CD4-positive, alpha-beta T cell treated with Interleukin-15 for 1 hour (primary cell): ENCODE measurements around the gene ENKUR.
"Not testable (repeated sequence)": the region's sequence is repeated elsewhere in the genome, so short reads cannot be mapped to it uniquely, and the experiment has no call there.

ENCODE experiments used
- DNase-seq: peaks from one replicate; pipeline ENCODE4 v3.0.0-alpha.2; 2020

The ENKUR gene

GRCh38 chr10:24969841-24970281 is 46.1 kb downstream of the ENKUR start:
- DNase-seq, result no peak

GRCh38 chr10:24968951-24969350 is 47.0 kb downstream of the ENKUR start:
- DNase-seq, result not testable (repeated sequence)

GRCh38 chr10:24968349-24968748 is 47.6 kb downstream of the ENKUR start:
- DNase-seq, result no peak

GRCh38 chr10:24966962-24967481 is 48.9 kb downstream of the ENKUR start:
- DNase-seq, result no peak

- DNase-seq, result no peak
Observed at GRCh38 chr10:24965051-24965450, 50.9 kb downstream of the ENKUR start.

- no peak for DNase-seq
Observed at GRCh38 chr10:24963521-24964041, 52.4 kb downstream of the ENKUR start.

GRCh38 chr10:24962995-24963394 is 53.0 kb downstream of the ENKUR start:
- no peak for DNase-seq

- DNase-seq, result no peak
Observed at GRCh38 chr10:24961582-24961981, 54.4 kb downstream of the ENKUR start.

- DNase-seq, result no peak
Observed at GRCh38 chr10:24959382-24959730, 56.6 kb downstream of the ENKUR start.

- no peak for DNase-seq
Observed at GRCh38 chr10:24958721-24959381, 57.1 kb downstream of the ENKUR start.

- no peak for DNase-seq
Observed at GRCh38 chr10:24958091-24958720, 57.8 kb downstream of the ENKUR start.

- DNase-seq, result not testable (repeated sequence)
Observed at GRCh38 chr10:24957624-24958051, 58.3 kb downstream of the ENKUR start.

GRCh38 chr10:24953675-24954074 is 62.3 kb downstream of the ENKUR start:
- DNase-seq, result no peak

GRCh38 chr10:24952707-24953645 is 63.0 kb downstream of the ENKUR start:
- DNase-seq, result peak; percentile 43

GRCh38 chr10:24952143-24952706 is 63.7 kb downstream of the ENKUR start, which contains the start of gene PRTFDC1:
TSS of gene PRTFDC1 (minus strand) at chr10:24952606. CDS start at chr10:24952575, 31 bp downstream.
- DNase-seq, result no peak

GRCh38 chr10:24951201-24952142 is 64.5 kb downstream of the ENKUR start:
- DNase-seq, result no peak

GRCh38 chr10:24950439-24950838 is 65.5 kb downstream of the ENKUR start:
- DNase-seq, result no peak

- DNase-seq, result no peak
Observed at GRCh38 chr10:24949616-24950015, 66.3 kb downstream of the ENKUR start.

- DNase-seq, result no peak
Observed at GRCh38 chr10:24947304-24948097, 68.5 kb downstream of the ENKUR start.

GRCh38 chr10:24944512-24945255 is 71.3 kb downstream of the ENKUR start:
- no peak for DNase-seq
